GM12891 (cell line): ENCODE results near the gene UBAP1L.

Source experiments
- DNase-seq: peaks from one replicate; pipeline ENCODE4 v3.0.0; 2011; ENCODE audit warnings: low spot score; ENCODE audit not compliant: insufficient read length
- FAIRE-seq: peaks from 2 replicates; lab custom pipeline; 2011; peaks lifted over from hg19 to GRCh38; lab: Jason Lieb, UNC
- PAX5 ChIP-seq: IDR thresholded peaks from 2 replicates; pipeline ENCODE4 v1.6.1; 2011; ENCODE audit warnings: low read length, moderate library complexity, mild to moderate bottlenecking; ENCODE audit not compliant: insufficient read depth, severe bottlenecking
- POLR2A ChIP-seq: IDR thresholded peaks from 2 replicates; pipeline ENCODE4 v1.6.1; 2011; ENCODE audit warnings: low read depth, low read length, control low read depth
- POLR2AphosphoS5 ChIP-seq: IDR thresholded peaks from 2 replicates; pipeline ENCODE4 v1.6.1; 2011; ENCODE audit warnings: low read depth, low read length, control low read depth
- POU2F2 ChIP-seq: IDR thresholded peaks from 2 replicates; pipeline ENCODE4 v1.6.1; 2011; ENCODE audit warnings: low read depth, mild to moderate bottlenecking, control low read depth, low read length, moderate library complexity
- SPI1 ChIP-seq: IDR thresholded peaks from 2 replicates; pipeline ENCODE4 v1.6.1; 2011; ENCODE audit warnings: low read depth, low read length, control low read depth
- TAF1 ChIP-seq: IDR thresholded peaks from 2 replicates; pipeline ENCODE4 v1.6.1; 2011; ENCODE audit warnings: low read depth, low read length, control low read depth

Gene UBAP1L

DNA sequence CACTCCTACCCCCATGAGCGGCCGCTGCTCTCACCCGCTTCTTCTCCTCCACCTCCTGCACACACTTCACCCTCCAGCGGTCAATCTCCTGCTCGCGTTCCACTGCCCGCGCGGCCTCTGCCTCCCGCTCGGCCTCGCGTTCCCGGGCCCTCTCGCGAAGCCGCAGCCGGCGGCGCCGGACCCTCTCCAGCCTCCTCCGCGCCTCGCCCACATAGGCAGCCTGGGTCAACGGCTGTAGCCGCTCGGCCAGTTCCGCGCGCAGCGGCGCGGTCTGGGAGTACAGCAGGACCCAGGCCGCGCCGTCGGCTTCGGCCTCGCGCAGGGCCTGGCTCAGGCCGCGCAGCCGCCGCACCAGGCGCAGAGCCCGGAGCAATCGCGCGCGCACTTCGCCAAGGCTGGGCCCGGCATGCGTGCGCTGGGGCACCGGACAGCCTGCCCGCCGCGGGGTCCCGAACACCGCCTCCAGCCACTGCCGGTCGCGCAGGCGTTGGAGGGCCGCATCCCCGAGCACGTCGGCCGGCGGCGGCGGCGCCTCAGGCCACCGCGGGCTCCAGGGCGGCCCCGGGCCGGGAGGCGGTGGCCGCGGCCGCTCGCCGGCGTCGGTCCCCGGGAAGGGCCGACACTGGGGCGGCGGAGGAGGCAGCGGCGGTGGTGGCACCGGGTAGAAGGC lies 18.0 kb upstream of the UBAP1L start:
- FAIRE-seq (peak; percentile 33), DNase-seq (peak; percentile 66)
- TF ChIP-seq POLR2A (no peak), POLR2AphosphoS5 (0 out of 2 replicates have a peak, but pooled peaks have one; percentile 20)

- DNase-seq (no peak), FAIRE-seq (no peak)
- no peak for TF ChIP-seq PAX5
- TF ChIP-seq POU2F2, result no peak
- no peak for TF ChIP-seq SPI1
Measured at GRCh38 chr15:65130941-65131340, 15.9 kb upstream of the UBAP1L start.

- FAIRE-seq, result no peak
Measured at GRCh38 chr15:65115542-65115941, 542 bp upstream of the UBAP1L start.

DNA sequence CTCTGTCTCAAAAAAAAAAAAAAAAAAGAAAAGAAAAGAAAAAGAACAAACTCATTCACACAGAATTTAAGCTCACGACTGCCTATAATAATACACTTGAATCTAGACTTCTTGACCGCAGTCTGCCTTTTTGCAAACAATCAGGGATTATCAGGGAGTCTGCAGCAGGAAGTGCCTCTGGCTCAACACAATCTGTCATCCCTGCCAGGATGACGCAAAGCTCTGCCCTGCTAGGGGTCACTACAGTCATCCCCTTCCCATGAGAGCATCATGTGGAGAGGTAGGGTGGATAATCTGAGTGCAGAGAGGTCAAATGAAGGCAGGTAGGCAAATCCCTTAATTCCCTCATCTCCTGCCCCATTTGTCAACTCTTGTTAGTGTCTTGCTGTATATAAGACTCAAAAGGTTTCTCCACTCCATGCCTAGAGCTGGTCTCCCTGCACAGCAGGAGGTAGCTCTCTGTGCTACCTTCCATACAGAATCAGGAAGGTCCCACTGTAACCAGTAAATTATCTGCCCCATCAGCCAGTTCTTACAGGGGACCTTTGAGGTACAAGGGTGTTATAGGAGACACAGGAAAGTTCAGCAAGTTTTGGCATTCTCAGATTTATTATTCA lies 4.2 kb downstream of the UBAP1L start:
- no peak for TF ChIP-seq PAX5
- no peak for TF ChIP-seq POU2F2
- TF ChIP-seq POLR2A, result no peak
- no peak for TF ChIP-seq SPI1
- no peak for TF ChIP-seq TAF1
- TF ChIP-seq POLR2AphosphoS5, result no peak
- FAIRE-seq (no peak), DNase-seq (no peak)

More at GRCh38 chr15:65115542-65115941, 542 bp upstream of the UBAP1L start:
- DNase-seq, result no peak
- TF ChIP-seq POU2F2, result no peak
- TF ChIP-seq SPI1, result no peak
- no peak for TF ChIP-seq TAF1
- TF ChIP-seq POLR2AphosphoS5, result no peak
- TF ChIP-seq PAX5, result no peak
- TF ChIP-seq POLR2A, result no peak

DNA sequence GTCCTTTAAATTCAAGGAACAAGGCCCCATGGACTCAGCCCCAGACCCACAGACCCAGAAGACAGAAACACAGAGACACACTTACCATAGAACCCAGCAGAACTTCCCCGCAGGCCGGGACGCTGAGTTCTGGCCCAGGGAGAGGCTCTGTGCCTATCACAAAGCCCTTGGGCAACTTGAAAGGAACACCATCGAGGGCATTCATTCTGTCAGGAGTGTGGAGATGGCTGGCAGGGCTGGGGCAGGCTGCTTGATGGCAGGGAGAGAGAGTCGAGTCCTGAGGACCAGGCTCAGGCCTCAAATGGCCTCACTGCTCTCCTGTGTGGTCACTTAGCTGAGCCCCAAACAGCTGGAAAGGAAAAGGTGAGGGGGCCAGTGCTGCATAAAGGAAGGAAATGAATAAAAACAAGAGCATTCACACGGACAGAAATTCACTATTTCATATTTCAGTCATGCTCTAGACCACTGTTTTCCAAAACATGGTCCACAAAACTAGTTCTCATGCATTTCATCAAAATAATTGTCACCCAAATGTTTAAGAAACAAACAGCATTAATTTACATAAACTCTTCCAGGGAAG lies 8.9 kb downstream of the UBAP1L start:
- DNase-seq (no peak), FAIRE-seq (no peak)
- TF ChIP-seq POLR2A (no peak), PAX5 (no peak), SPI1 (no peak), POLR2AphosphoS5 (no peak), POU2F2 (no peak), TAF1 (no peak)

GRCh38 chr15:65105038-65105437 lies 10.0 kb downstream of the UBAP1L start:
- no peak for FAIRE-seq
- TF ChIP-seq POU2F2 (no peak), POLR2A (no peak), SPI1 (no peak), PAX5 (no peak), POLR2AphosphoS5 (no peak), TAF1 (no peak)

DNA sequence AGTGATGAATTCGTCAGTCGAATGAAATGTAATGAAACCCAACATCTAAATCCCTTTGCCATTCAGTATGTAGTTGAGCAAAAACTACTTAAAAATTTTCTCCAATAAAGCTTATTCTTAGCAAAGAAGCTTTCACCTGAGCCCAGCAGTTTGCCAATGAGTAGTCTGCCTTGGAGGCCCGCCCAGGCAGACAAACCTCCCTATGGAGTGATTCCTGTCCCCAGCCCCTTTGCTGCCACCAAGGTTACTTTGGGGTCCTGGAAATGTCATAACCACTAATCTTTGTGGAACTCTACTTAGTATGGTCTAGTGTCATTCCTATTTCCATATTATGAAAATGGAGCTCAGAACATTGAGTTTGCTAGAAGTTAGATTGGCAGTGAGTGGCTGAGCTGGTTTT lies 12.1 kb downstream of the UBAP1L start:
- DNase-seq, result no peak
- FAIRE-seq, result no peak
- TF ChIP-seq POU2F2, result no peak
- TF ChIP-seq POLR2AphosphoS5, result no peak
- TF ChIP-seq PAX5, result no peak
- no peak for TF ChIP-seq SPI1
- TF ChIP-seq TAF1, result no peak
- no peak for TF ChIP-seq POLR2A

More at GRCh38 chr15:65105038-65105437, 10.0 kb downstream of the UBAP1L start:
- no peak for DNase-seq

GRCh38 chr15:65101891-65102708 lies 12.9 kb downstream of the UBAP1L start:
- DNase-seq, result no peak
- TF ChIP-seq TAF1 (no peak), SPI1 (no peak), POLR2A (no peak), POU2F2 (no peak), PAX5 (no peak), POLR2AphosphoS5 (no peak)
- FAIRE-seq, result no peak

DNA sequence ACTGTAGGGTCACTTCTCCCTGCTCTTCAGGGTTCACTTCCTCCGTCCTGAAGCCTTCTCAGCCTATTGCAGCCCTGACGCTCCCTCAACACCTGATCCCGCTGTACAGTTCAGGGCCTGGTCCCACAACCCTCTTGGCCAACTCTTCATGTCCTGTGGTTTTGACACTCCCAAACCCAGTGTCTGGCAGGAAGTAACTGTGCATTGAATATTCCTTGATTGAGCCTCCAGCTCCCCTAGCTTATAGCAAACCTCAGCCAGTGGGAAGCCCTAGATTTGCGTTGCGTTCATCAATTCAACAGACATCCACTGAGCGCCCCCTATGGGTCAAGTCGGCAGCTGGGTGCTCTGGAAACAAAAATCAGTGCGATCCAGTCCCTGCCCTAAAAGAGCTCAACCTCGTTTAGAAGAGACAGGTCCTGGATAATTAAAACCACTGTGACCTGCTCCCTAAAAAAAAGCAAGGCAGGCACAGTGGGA lies 13.5 kb downstream of the UBAP1L start:
- TF ChIP-seq POLR2AphosphoS5 (no peak), SPI1 (no peak), POLR2A (no peak), TAF1 (no peak), PAX5 (no peak), POU2F2 (no peak)
- DNase-seq, result peak; percentile 63
- peak; percentile 72 for FAIRE-seq
